Large intestine (tissue), 3 donors: Measurements from ENCODE around the gene RPL32. TPM values are rescaled to one million over a fixed set of nuclear protein-coding genes. Genes with fewer than 3 reads are reported as not detected.
"Not testable (repeated sequence)": the region's sequence is repeated elsewhere in the genome, so short reads cannot be mapped to it uniquely, and the experiment has no call there.

ENCODE experiments used
- DNase-seq, 2 donors: peaks; one replicate each; pipeline versions ENCODE4 v3.0.0 to v3.0.0-alpha.2; 2013
- H3K27ac ChIP-seq: one replicate; pipeline ENCODE4 v1.5.1; 2013; ENCODE audit warnings: low read length
- H3K27me3 ChIP-seq: 2 replicates; pipeline ENCODE4 v1.6.1; 2013; ENCODE audit warnings: low read length; ENCODE audit not compliant: control insufficient read depth, insufficient read depth
- H3K36me3 ChIP-seq: 2 replicates; pipeline ENCODE4 v1.6.1; 2013; ENCODE audit warnings: low read length; ENCODE audit not compliant: control insufficient read depth, insufficient read depth
- H3K4me1 ChIP-seq: one replicate; pipeline ENCODE4 v1.6.1; 2013; ENCODE audit warnings: low read length; ENCODE audit not compliant: control insufficient read depth, insufficient read depth
- H3K4me3 ChIP-seq: one replicate; pipeline ENCODE4 v1.5.1; 2013; ENCODE audit warnings: low read length
- H3K9me3 ChIP-seq: one replicate; pipeline ENCODE4 v1.6.1; 2013; ENCODE audit warnings: mild to moderate bottlenecking, low read depth, low read length, moderate library complexity; ENCODE audit not compliant: control insufficient read depth
- WGBS: methylation state at CpG from one replicate; pipeline ENCODE4 v1.1.5; 2013; ENCODE audit warnings: low lambda C conversion rate; ENCODE audit not compliant: insufficient coverage; 5-methylcytosine and 5-hydroxymethylcytosine counted together
- polyA plus RNA-seq: library from polyadenylated mRNA; unstranded; fragments of 120-200 nt; gene quantifications from one replicate; pipeline ENCODE4 v1.2.1, GENCODE V29; 2013

RPL32 gene
- polyA plus RNA-seq, 1 donor = 2,636 TPM

DNA sequence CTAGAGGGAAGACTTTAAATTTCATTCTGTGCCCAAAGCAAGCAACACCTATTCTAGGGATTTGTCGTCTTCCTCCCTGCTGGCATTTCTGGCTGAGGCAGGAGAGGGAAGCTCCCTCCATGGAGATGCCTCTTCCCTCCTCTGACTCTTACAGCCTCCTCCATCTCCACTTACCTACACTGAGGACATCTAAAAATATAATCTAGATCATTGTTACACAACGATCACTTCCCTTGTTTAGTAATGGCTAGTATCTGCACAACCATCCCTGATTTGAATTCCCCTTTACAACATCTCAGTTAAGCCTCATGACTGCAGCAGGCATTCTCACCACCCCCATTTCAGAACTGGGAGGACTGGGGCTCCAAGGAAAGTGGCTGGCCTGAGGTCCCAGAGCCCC lies 12.5 kb upstream of the RPL32 start:
- 80% methylated on average over 1 of the region's 2 CpGs for WGBS
- not testable (repeated sequence) for H3K9me3 ChIP-seq, H3K27me3 ChIP-seq, DNase-seq, H3K4me1 ChIP-seq, H3K4me3 ChIP-seq, H3K27ac ChIP-seq, H3K36me3 ChIP-seq

DNA sequence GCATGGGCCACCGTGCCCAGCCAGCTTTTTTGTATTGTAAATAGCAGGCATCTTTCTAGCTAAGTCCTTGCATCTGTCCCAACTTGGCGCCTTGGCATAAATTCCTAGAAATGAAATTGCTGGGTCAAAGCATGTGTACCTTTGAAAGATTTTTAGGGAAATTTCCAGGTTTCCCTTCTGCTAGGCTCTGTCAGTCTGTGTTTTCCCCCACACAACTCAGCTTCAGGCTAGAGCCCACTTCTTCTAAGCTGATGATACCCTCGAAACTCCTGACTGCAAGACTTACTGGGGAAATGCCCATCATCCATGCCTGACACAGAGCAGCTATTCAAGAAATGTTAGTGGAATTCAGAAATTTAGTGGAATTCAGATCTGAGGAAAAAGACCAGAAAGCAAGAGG lies 10.8 kb upstream of the RPL32 start:
- no peaks in the 10 kb centered on the region for H3K36me3 ChIP-seq
- no CpG with 5 or more reads among the region's 3 CpGs for WGBS
- no peak overlapping the region for H3K4me3 ChIP-seq
- peaks cover 6% of the 10 kb centered on the region for H3K27me3 ChIP-seq
- peaks cover 2% of the 10 kb centered on the region for H3K9me3 ChIP-seq
- no peak overlapping the region for H3K27ac ChIP-seq
- no peaks in the 10 kb centered on the region for H3K4me1 ChIP-seq
- no peak for DNase-seq

DNA sequence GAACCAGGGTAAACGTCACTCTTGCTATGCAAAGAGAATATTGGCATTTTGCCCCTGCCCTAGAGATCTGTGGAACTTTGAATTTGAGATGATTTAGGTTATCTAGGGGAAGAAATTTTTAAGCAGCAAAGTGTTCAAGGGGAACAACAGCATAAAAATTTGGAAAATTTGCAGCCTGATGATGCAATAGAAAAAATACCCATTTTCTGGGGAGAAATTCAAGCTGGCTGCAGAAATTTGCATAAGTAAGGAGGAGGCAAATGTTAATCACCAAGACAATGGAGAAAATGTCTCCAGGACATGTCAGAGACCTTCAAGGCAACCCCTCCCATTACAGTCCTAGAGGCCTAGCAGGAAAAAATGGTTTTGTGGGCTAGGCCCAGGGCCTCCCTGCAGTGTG lies 4.4 kb upstream of the RPL32 start:
- WGBS = no CpG with 5 or more reads among the region's 1 CpG
- DNase-seq = no peak
- Histone ChIP-seq H3K27ac (no peak overlapping the region), H3K9me3 (peaks cover 2% of the 10 kb centered on the region), H3K4me3 (no peak overlapping the region), H3K4me1 (no peaks in the 10 kb centered on the region), H3K36me3 (no peaks in the 10 kb centered on the region), H3K27me3 (no peaks in the 10 kb centered on the region)

DNA sequence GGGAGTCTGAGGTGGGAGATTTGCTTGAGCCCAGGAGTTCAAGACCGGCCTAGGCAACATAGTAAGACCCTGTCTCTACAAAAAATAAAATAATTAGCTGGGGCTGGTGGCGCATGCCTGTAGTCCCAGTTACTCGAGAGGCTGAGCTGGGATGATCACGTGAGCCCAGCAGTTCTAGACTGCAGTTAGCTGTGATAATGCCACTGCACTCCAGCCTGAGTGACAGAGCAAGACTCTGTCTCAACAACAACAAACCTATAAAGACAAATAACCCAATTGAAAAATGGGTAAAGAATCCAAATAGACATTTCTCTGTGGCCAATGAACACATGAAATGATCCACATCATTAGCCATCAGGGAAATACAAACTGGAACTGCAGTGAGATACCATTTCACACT lies 1.1 kb upstream of the RPL32 start:
- peaks cover 24% of the 10 kb centered on the region for H3K36me3 ChIP-seq
- H3K27ac ChIP-seq = no peak overlapping the region
- no peak for DNase-seq
- no CpG with 5 or more reads among the region's 4 CpGs for whole genome bisulfite sequencing
- no peaks in the 10 kb centered on the region for H3K27me3 ChIP-seq
- no peaks in the 10 kb centered on the region for H3K9me3 ChIP-seq
- no peak overlapping the region for H3K4me3 ChIP-seq
- peaks cover 5% of the 10 kb centered on the region for H3K4me1 ChIP-seq

DNA sequence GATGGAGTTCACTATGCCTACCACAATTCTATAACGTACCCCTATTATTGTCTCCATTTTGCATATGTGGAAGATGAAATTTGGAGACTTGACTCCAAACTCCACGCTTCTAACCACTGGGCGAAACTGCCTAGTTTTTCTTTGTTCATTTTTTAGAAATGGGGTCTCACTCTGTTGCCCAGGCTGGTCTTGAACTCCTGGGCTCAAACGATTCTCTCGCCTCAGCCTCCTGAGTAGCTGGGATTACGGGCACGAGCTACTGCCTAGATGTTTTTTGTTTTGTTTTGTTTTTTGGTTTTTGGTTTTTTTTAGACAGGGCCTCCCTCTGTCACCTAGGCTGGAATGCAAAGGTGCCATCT lies 584 bp upstream of the RPL32 start:
- no peak overlapping the region for H3K27ac ChIP-seq
- H3K4me1 ChIP-seq = peaks cover 5% of the 10 kb centered on the region
- H3K36me3 ChIP-seq = peaks cover 29% of the 10 kb centered on the region
- H3K4me3 ChIP-seq = no peak overlapping the region
- H3K27me3 ChIP-seq = no peaks in the 10 kb centered on the region
- H3K9me3 ChIP-seq = no peaks in the 10 kb centered on the region
- no peak for DNase-seq
- no CpG with 5 or more reads among the region's 7 CpGs for WGBS

DNA sequence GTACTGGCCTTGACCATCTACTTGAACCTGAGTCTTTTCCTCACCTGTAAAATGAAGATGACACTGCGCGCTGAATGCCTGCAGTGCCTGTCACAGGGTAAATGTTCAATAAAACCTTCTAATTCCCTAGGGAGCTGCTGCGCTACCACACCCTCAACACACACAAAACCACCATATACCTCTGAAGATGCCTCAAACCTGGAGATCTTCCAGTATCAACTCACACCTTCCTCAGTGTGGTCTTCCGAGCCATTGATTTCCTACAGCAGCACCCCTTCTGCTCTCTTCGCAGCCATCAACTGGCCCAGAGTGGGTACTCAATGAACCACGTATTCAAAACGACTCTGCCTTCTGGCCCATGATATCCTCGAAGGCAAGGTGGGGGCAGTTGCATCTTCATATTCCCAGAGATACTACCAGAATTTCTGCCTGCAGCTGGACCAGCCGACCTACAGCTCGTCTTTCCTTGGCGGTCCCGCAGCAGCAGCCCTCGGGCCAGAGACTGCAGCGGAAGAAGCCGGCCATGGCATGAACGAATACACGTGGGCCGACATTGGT lies 695 bp downstream of the RPL32 start:
- H3K4me3 ChIP-seq = peak overlapping the region; percentile 82
- no peaks in the 10 kb centered on the region for H3K27me3 ChIP-seq
- DNase-seq = peak in 1 of 2 donors; percentile 18
- H3K4me1 ChIP-seq = peaks cover 5% of the 10 kb centered on the region
- WGBS = no CpG with 5 or more reads among the region's 18 CpGs
- peaks cover 41% of the 10 kb centered on the region for H3K36me3 ChIP-seq
- peak overlapping the region; percentile 66 for H3K27ac ChIP-seq
- no peaks in the 10 kb centered on the region for H3K9me3 ChIP-seq

DNA sequence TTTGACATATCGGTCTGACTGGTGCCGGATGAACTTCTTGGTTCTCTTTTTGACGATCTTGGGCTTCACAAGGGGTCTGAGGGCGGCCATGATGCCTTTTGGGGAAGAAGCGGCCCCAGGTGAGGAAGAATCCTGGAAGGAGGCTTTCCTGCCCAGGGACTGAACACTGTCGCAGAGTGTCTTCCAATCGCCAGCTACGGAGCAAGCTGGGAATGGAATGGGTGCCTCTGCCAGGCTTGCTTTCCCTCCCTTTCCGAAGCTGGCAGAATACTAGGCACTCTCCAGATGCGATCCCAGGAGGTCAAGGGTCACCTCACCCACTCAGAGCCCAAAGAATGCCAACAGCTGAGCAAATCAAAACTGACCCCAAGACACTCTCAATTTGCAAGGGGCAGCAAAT lies 1.2 kb downstream of the RPL32 start:
- not testable (repeated sequence) for H3K27ac ChIP-seq
- no CpG with 5 or more reads among the region's 10 CpGs for WGBS
- peak overlapping the region; percentile 82 for H3K4me3 ChIP-seq

DNA sequence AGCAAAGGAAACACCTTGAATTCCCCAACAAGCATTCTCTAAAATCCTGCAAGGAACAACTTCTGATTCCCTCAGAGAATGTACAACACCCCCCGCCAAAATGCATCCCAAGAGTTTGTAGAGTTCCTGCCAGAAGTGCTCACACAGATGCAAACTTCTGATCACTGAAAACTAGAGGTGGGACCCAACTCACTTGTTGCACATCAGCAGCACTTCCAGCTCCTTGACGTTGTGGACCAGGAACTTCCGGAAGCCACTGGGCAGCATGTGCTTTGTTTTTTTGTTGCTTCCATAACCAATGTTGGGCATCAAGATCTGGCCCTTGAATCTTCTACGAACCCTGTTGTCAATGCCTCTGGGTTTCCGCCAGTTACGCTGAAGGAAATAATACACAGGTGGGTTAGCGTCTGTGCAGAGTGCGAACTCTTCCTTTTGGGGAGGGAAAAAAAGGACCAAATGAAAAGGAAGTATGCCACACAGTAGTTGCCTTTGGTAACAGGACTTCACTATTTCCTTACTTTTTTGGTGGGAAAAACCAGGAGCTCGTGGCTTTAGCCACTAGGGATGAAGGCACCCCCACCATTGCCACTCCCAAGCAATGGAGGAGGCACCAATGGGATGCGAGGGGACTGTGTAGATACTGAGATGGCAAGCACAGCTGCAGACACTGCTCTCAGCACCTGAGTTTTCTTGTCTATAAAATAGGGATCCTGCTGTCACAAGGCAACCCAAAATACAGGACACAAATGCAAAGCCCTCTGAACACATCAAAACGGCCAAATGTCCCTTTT lies 2.0 kb downstream of the RPL32 start:
- no peak overlapping the region for H3K4me3 ChIP-seq
- no peaks in the 10 kb centered on the region for H3K9me3 ChIP-seq
- H3K4me1 ChIP-seq = peaks cover 5% of the 10 kb centered on the region
- H3K27ac ChIP-seq = no peak overlapping the region
- H3K36me3 ChIP-seq = peaks cover 54% of the 10 kb centered on the region
- H3K27me3 ChIP-seq = no peaks in the 10 kb centered on the region
- no CpG with 5 or more reads among the region's 11 CpGs for WGBS
- DNase-seq = no peak

More for the DNA sequence above, 1.2 kb downstream of the RPL32 start:
- not testable (repeated sequence) for DNase-seq, H3K27me3 ChIP-seq, H3K4me1 ChIP-seq, H3K9me3 ChIP-seq
- H3K36me3 ChIP-seq = peaks cover 46% of the 10 kb centered on the region

DNA sequence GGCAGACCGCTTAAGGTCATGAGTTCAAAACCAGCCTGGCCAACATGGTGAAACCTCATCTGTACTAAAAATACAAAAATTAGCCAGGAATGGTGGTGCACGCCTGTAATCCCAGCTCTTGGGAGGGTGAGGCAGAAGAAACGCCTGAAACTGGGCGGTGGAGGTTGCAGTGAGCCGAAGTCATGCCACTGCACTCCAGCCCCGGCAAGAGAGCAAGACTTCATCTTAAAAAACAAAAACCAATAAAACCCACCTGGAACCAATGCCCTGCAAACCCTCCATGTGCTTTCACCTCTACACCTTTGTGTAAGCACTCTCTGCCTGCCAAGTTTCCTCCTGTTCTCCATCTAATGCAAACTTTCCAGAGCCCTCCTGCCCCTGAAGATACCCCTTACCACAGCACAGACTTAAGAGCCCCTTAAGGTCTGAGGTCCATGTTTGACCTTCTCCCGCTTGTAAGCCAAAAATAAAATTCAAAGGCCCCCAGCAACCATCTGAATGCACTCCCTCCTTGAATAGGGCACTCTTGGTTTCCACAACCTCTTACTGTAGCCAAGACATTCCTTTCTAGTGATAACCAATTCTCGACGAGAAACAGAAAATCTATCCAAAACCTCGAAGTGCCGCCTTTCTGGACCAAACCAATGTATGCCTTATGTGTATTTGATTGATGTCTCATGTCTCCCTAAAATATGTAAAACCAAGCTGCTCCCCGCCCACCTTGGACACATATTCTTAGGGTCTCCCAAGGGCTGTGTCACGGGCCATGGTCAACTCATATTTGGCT lies 3.0 kb downstream of the RPL32 start:
- Histone ChIP-seq H3K36me3 (peaks cover 64% of the 10 kb centered on the region), H3K9me3 (no peaks in the 10 kb centered on the region), H3K4me3 (no peak overlapping the region), H3K27me3 (no peaks in the 10 kb centered on the region), H3K27ac (no peak overlapping the region), H3K4me1 (peaks cover 5% of the 10 kb centered on the region)
- no peak for DNase-seq
- 67% methylated on average over 3 of the region's 13 CpGs for WGBS

DNA sequence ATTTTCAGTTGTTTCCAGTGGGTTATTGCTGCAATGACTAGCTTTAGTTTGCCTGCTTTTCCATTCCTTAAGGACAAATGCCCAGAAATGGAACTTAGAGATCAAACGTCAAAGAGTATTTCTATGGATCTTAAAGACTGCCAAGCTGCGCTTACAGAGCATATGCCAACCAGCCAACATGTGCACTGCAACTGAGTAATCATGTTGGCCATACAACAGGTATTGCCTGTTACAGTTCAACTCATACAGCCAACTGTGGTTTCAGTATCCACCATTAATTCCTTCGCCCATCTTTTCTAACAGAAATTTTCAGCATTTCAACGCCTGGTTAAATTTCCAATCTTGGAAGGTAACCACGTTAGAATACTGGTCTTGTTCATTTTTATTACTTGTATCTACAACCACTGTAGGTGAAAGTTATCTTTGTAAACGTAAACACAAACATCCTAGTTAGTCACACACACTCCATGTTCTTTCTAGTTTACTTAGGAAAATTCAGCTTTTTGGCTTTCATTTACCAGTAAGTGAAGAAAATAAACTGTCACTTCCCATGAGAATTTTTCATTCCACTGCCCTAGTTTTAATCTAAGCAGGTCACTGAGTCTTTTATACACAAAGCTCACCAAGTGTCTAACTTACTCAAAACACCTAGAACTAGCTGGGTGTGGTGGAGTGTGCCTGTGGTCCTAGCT lies 3.9 kb downstream of the RPL32 start:
- Histone ChIP-seq H3K4me1 (peaks cover 5% of the 10 kb centered on the region), H3K27me3 (no peaks in the 10 kb centered on the region), H3K9me3 (no peaks in the 10 kb centered on the region), H3K4me3 (no peak overlapping the region), H3K36me3 (peaks cover 73% of the 10 kb centered on the region), H3K27ac (no peak overlapping the region)
- 76% methylated on average over 4 of the region's 6 CpGs for WGBS
- DNase-seq = no peak
